Loucy (cell line): Measurements from ENCODE around the gene RPN1.

Source experiments
- H2AFZ ChIP-seq: fragments of 200-600 bp; sonication (generic); 2 replicates; pipeline ENCODE4 v1.6.0; 2016; ENCODE audit warnings: antibody characterized with exemption, mild to moderate bottlenecking, low read length, moderate library complexity
- H3F3A ChIP-seq: fragments of 200-600 bp; 2 replicates; pipeline ENCODE4 v1.6.0; 2016; ENCODE audit warnings: antibody characterized with exemption, low read depth, mild to moderate bottlenecking
- H3K27me3 ChIP-seq: fragments of 200-600 bp; sonication (generic); 2 replicates; pipeline ENCODE4 v1.6.1; 2014; ENCODE audit warnings: low read length, mild to moderate bottlenecking; ENCODE audit not compliant: insufficient read depth, poor library complexity, severe bottlenecking
- H3K36me3 ChIP-seq: fragments of 200-600 bp; sonication (generic); 2 replicates; pipeline ENCODE4 v1.6.1; 2016; ENCODE audit warnings: low read length; ENCODE audit not compliant: insufficient read depth
- H3K4me1 ChIP-seq: fragments of 200-600 bp; sonication (generic); 2 replicates; pipeline ENCODE4 v1.5.1; 2014; ENCODE audit warnings: low read length, mild to moderate bottlenecking; ENCODE audit not compliant: insufficient read depth, poor library complexity, severe bottlenecking
- H3K4me2 ChIP-seq: fragments of 200-600 bp; sonication (generic); 2 replicates; pipeline ENCODE4 v1.6.0; 2014; ENCODE audit warnings: antibody characterized with exemption, low read length, low read depth, mild to moderate bottlenecking; ENCODE audit not compliant: poor library complexity, severe bottlenecking
- H3K4me3 ChIP-seq: fragments of 200-600 bp; sonication (generic); 2 replicates; pipeline ENCODE4 v1.5.1; 2014; ENCODE audit warnings: low read length, mild to moderate bottlenecking, mixed read lengths; ENCODE audit not compliant: poor library complexity, severe bottlenecking
- H3K79me2 ChIP-seq: fragments of 200-600 bp; sonication (generic); 2 replicates; pipeline ENCODE4 v1.6.1; 2014; ENCODE audit warnings: low read length; ENCODE audit not compliant: insufficient read depth
- H3K9ac ChIP-seq: fragments of 200-600 bp; sonication (generic); 2 replicates; pipeline ENCODE4 v1.6.0; 2014; ENCODE audit warnings: mild to moderate bottlenecking, low read depth, low read length, moderate library complexity; ENCODE audit not compliant: poor library complexity, severe bottlenecking
- H3K9me2 ChIP-seq: fragments of 200-600 bp; sonication (generic); replicated peaks from 2 replicates; pipeline ENCODE4 v1.6.1; 2016; ENCODE audit warnings: low read depth, low read length, mixed read lengths
- H3K9me3 ChIP-seq: fragments of 200-600 bp; sonication (generic); 2 replicates; pipeline ENCODE4 v1.6.1; 2014; ENCODE audit warnings: mild to moderate bottlenecking, antibody characterized with exemption, low read length, low read depth; ENCODE audit not compliant: insufficient read depth
- H4K20me1 ChIP-seq: fragments of 200-600 bp; sonication (generic); 2 replicates; pipeline ENCODE4 v1.6.0; 2014; ENCODE audit warnings: antibody characterized with exemption, low read length, mild to moderate bottlenecking; ENCODE audit not compliant: insufficient read depth, poor library complexity, severe bottlenecking
- EZH2phosphoT487 ChIP-seq: fragments of 200-600 bp; IDR thresholded peaks from 2 replicates; pipeline ENCODE4 v1.6.1; 2018; ENCODE audit warnings: antibody characterized with exemption, mild to moderate bottlenecking, moderate library complexity, borderline replicate concordance
- TF ChIP-seq, protein P1 (sequence below): fragments of 200-600 bp; sonication (generic); conservative IDR thresholded peaks from 2 replicates; pipeline ENCODE4 v1.5.1; 2014; ENCODE audit warnings: mild to moderate bottlenecking, antibody characterized with exemption, low read length

The RPN1 gene

DNA sequence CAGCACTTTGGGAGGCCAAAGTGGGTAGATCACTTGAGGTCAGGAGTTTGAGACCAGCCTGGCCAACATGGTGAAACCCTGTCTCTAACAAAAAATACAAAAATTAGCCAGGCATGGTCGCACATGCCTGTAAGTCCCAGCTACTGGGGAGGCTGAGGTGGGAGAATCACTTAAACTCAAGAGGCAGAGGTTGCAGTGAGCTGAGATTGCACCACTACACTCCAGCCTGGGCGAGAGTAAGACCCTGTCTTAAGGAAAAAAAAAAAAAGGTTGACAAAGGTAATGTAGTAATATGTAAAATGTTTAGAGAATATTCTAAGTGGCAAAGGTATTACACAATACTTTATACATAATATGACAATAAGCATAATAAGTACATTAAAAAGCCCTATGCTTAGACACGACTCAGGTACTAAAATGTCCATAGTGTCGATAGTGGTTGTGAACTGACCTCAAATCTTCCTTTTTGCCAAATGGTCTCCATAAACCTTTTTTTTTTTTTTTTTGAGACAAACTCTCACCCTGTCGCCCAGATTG is 16.5 kb downstream of the RPN1 start:
- H3K4me3 ChIP-seq = no peak overlapping the region
- H3K4me1 ChIP-seq = no peaks in the 10 kb centered on the region
- H3K9ac ChIP-seq = no peak overlapping the region
- H4K20me1 ChIP-seq = peaks cover 24% of the 10 kb centered on the region
- no peaks in the 10 kb centered on the region for H3K9me2 ChIP-seq
- H2AFZ ChIP-seq = no peak overlapping the region
- H3K79me2 ChIP-seq = peaks cover 45% of the 10 kb centered on the region
- TF ChIP-seq EZH2phosphoT487 = no peak
- TF ChIP-seq, protein P1, sequence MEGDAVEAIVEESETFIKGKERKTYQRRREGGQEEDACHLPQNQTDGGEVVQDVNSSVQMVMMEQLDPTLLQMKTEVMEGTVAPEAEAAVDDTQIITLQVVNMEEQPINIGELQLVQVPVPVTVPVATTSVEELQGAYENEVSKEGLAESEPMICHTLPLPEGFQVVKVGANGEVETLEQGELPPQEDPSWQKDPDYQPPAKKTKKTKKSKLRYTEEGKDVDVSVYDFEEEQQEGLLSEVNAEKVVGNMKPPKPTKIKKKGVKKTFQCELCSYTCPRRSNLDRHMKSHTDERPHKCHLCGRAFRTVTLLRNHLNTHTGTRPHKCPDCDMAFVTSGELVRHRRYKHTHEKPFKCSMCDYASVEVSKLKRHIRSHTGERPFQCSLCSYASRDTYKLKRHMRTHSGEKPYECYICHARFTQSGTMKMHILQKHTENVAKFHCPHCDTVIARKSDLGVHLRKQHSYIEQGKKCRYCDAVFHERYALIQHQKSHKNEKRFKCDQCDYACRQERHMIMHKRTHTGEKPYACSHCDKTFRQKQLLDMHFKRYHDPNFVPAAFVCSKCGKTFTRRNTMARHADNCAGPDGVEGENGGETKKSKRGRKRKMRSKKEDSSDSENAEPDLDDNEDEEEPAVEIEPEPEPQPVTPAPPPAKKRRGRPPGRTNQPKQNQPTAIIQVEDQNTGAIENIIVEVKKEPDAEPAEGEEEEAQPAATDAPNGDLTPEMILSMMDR = no peak
- peaks cover 70% of the 10 kb centered on the region; the same call in 1 of the 2 replicates for H3K36me3 ChIP-seq
- no peak overlapping the region for H3K4me2 ChIP-seq
- no peaks in the 10 kb centered on the region for H3K9me3 ChIP-seq
- H3F3A ChIP-seq = no peaks in the 10 kb centered on the region
- no peaks in the 10 kb centered on the region for H3K27me3 ChIP-seq

DNA sequence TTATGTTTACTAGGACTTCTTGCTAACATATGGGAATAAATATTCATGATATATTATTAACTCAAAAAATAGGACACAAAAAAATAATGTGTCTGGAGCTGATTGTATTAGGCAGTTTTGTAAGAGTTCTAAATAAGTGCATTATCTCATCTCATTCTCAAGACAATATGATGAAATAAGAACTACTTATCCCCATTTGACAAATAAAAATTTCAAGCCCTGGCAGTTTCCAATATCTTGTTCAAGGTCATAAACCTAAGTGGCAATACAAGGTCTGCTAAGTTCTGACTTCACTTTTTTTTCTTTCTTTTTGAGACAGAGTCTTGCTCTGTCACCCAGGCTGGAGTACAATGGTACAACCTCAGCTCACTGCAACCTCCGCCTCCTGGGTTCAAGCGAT is 18.3 kb downstream of the RPN1 start:
- H3F3A ChIP-seq = no peaks in the 10 kb centered on the region
- H3K9me2 ChIP-seq = no peaks in the 10 kb centered on the region
- peaks cover 9% of the 10 kb centered on the region for H4K20me1 ChIP-seq
- H3K27me3 ChIP-seq = no peaks in the 10 kb centered on the region
- no peak overlapping the region for H3K9ac ChIP-seq
- no peak overlapping the region for H2AFZ ChIP-seq
- H3K4me1 ChIP-seq = no peaks in the 10 kb centered on the region
- H3K36me3 ChIP-seq = peaks cover 76% of the 10 kb centered on the region; the same call in 1 of the 2 replicates
- H3K4me2 ChIP-seq = no peak overlapping the region
- H3K4me3 ChIP-seq = no peak overlapping the region
- H3K79me2 ChIP-seq = peaks cover 28% of the 10 kb centered on the region
- TF ChIP-seq EZH2phosphoT487 = no peak
- TF ChIP-seq, protein P1 = no peak
- no peaks in the 10 kb centered on the region for H3K9me3 ChIP-seq

DNA sequence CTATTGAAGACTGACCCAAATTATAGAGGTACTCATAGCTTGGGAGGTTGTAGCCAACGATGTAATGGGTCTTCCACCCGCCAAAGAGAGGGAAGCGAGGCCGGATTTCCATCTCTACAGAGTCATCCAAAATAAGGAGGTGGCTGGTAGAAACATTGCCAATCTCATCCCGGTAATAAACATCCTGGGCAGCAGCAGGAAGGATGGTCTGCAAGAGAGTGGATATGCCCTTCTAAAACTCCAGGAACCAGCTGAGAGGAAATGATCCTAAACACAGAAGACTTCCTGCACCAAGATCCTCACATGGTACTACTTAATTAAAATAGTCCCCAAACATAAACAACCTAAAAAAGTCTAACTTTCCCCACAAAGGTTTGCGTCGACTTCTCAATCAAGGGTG is 20.7 kb downstream of the RPN1 start:
- H2AFZ ChIP-seq = no peak overlapping the region
- no peak overlapping the region for H3K4me2 ChIP-seq
- H3K9me2 ChIP-seq = no peaks in the 10 kb centered on the region
- peaks cover 79% of the 10 kb centered on the region; the same call in 1 of the 2 replicates for H3K36me3 ChIP-seq
- no peaks in the 10 kb centered on the region for H3K4me1 ChIP-seq
- no peak overlapping the region for H3K4me3 ChIP-seq
- H3K9me3 ChIP-seq = no peaks in the 10 kb centered on the region
- TF ChIP-seq, protein P1 = no peak
- peaks cover 20% of the 10 kb centered on the region for H3K79me2 ChIP-seq
- H3K9ac ChIP-seq = no peak overlapping the region
- H4K20me1 ChIP-seq = peaks cover 3% of the 10 kb centered on the region
- H3K27me3 ChIP-seq = no peaks in the 10 kb centered on the region
- no peaks in the 10 kb centered on the region for H3F3A ChIP-seq
